GM19397 (cell line): ENCODE data around the gene COL15A1.

Experiments used
- ATAC-seq: cut with Tn5 transposase; IDR thresholded peaks from one replicate; pipeline ENCODE4 v1.9.1; 2021; ENCODE audit warnings: mild to moderate bottlenecking, moderate library complexity; ENCODE audit not compliant: unreplicated experiment

The COL15A1 gene

DNA sequence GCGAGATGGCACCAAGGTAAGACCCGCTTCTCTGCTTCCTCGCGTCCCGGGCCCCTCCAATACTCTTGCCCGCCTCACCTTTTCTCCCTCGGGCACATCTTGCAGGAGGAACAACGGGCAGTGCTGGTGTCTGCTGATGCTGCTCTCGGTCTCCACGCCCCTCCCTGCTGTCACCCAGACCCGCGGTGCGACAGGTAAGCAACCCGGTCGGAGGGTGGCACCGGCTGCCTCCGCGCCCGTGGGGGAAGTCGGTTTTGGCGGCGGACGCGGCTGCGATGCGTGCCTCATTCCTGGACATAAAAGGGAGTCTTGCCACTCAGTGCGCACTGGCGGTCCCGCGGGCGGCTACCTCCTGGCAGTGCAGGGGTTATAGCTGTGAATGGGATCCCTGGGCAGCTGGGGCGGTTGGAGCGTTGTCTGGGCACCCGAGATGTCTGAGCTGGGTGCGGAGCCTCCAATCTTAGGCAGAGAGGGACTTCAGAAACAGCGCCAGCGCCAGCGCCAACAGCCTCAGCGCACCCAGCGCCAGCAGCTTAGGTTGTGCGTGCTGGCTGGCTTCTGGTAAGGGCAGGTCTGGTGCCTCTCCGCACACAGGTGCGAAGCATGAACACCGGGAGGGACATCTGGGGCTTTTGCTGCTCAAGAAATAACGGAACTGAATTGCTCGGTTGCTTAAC is 488 bp downstream of the COL15A1 start:
- ATAC-seq = no peak

DNA sequence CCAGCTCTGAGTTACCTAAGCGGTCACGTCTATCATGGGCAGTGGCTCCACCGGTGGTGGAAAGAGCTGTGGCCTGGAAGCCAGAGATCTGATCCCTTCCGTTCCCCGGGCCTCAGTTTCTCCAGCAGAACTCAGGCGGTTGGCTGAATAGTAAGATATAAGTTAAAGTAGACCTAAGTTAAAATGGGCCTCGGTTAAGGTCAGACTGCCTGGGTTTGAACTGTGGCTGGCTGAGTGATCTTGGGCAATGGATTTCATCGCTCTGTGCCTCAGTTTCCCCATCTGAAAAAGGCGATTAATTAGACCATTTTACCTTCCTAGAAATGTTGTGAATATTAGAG is 997 bp downstream of the COL15A1 start:
- ATAC-seq = no peak

DNA sequence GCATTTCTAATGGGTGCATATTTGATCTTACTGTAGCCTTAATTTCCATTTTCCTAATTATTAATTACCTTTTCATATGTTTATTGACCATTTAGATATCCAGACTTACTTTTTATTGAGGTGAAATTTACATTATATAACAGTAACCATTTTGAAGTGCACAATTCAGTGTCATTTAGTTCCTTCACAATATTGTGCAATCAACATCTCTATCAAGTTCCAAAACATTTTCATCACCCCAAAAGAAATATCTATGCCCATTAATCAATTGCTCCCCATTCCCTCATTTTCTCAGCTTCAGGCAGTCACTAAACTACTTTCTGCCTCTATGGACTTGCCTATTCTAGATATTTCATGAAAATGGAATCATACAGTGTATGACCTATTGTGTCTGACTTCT is 5.9 kb downstream of the COL15A1 start:
- no peak for ATAC-seq

DNA sequence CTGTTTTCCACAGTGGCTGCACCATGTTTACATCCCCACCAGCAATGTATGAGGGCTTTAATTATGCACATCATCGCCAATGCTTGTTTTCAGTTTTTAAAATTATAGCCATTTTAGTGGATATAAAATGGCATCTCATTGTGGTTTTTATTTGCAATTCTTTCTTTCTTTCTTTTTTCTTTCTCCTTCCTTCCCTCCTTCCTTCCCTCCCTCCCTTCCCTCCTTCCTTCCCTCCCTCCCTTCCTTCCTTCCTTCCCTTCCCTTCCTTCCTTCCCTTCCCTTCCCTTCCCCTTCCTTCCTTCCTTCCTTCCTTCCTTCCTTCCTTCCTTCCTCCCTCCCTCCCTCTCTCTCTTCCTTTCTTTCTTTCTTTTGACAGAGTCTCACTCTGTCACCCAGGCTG is 6.6 kb downstream of the COL15A1 start:
- no peak for ATAC-seq

DNA sequence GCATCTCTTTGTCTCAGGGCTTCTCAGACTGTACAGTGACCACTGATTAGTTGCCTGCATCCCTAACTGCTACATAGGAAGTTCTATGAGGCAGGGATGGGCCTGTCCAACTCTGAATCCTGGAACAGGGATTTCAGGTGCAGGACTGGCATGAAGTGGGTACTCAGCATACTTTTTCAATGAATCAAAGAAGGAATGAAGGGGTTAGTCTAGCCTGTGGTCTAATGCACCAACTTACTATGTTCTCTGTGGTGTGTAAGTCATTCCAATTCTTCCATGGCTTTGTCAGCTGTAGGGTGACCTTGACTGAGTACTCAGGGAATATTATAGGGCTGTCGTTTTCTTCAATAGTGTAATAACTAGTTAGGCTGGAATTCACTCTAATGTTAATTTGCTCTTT is 8.3 kb downstream of the COL15A1 start:
- ATAC-seq = no peak

DNA sequence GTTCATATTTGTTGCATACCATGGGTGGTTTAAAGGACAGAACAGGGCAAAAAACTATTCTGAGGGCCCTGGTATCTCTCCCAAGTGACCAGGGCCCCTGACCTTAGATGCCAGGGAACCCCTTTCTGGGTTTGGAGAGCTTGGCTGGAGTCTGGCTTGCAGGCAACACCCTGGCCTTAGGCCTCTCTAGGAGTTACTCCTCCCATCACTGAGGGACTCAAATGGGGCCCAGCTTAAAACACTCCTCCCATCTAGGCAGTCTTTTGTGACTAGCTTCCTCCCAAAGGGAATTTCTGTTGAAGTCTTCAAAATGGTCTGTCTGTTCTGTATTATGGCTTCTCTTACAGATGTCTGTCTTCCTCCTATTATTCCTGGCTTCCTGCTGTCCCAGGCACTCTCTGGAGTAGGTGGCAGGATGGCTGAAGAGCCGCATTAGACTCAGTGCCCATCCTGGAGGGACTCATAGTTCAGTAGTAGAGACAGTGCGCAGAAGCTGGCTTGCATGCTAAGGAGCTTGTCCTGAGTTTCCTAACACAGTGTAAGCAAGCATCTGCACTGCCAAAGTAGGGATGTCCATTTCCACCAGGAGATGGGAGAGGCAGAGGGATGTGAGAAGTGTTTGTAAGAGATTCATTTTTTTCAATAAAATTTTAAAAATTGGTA is 10.0 kb downstream of the COL15A1 start:
- no peak for ATAC-seq

DNA sequence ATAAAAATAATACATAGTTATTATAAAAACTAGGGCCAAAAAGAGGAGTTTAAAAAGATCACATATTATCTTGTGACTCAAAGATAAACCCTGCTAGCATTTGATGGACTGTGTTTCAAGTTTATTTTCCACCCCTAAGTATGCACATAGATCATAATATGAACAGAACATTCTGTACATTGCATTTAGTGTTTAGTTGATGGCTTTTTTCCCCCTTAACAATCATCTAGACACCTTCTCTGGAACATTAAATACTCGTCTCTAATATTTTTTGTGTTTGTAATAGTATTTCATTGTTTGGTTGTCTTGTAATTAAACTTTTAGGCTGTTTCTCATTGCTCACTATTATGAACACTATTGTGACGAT is 10.5 kb downstream of the COL15A1 start:
- no peak for ATAC-seq

DNA sequence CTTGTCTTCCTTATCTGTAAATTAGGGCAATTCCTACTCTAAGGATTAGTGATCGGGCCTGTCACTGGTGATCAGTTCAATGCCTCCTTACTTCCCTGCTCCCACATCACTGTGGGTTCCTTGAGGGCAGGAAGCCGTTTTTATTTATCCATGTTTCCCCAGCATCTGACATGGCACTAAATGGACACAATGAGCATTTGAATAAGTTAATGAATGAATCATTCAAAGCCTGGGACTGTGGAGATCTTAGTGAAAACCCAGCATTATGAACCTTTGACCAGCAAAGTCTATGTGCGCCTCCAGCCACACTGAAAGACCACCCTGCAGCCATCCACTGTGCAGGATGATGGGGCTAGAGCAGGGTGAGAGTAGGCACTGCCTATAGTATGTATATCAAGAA is 11.6 kb downstream of the COL15A1 start:
- ATAC-seq = no peak

DNA sequence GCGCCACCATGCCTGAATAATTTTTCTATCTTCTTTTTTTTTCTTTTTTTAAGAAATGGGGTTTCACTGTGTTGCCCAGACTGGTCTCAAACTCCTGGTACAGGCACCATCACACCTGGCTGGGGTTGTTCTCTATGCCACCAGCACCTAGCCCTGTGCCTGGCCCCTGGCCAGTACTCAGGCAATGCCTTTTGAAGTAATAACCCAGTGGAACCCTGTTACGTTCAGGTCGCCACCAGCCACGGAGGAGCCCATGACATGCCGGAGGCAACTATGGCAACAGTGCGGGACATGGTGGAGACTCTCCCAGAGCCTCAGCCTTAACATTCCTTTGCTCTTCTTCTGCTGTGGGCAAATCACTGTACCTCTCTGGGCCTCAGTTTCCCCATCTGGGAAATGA is 14.1 kb downstream of the COL15A1 start:
- no peak for ATAC-seq

DNA sequence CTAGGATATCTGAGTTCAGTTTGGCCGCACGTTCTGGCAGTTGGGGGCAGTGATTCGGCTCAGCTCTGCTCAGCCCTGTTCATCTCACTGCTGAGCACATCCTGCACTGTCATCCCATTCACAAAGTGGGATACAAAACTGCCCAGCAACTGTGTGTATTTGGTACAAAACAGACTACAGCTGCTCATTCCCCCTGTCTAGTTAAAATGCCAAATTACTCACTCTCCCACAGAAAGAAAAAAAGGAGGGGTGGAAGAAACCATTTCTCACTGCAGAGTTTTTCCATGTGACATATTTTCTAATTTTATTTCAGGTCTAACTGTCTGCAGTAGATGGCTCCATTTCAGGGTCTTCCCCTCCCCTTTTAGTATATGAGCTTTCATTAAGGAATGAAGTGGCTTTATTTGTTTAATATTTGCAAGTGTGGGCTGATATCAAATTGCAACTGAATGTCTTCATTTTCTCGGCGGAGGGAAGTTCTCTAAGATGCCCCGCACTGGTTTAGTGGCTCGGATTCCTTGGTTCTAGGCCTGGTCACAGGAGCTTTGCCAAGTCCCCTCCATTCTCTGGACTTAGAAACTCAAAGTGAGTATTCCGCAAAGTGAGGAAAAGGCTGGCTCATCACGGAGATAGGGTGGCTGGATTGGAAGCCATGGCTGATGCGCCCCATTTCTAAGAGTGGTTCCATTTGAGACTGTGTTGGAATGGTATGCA is 14.7 kb downstream of the COL15A1 start:
- ATAC-seq = no peak

DNA sequence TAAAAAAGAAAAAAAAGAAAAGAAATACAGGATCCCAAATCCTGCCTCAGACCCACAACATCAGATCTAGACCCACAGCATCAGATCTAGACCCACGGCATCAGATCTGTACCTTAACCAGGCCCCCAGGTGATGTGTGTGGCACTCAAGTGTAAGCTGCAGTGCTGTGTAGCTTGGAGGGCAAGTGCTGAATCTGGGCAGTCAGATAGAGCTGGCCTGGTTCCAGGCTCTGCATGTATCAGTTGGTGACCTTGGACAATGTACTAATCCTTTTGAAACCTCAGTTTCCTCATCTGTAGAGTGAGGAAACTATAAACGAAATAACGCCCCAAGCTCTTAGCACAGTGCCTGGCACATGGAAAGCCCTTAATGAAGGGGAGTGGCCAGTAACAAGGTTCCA is 16.7 kb downstream of the COL15A1 start:
- ATAC-seq = no peak

DNA sequence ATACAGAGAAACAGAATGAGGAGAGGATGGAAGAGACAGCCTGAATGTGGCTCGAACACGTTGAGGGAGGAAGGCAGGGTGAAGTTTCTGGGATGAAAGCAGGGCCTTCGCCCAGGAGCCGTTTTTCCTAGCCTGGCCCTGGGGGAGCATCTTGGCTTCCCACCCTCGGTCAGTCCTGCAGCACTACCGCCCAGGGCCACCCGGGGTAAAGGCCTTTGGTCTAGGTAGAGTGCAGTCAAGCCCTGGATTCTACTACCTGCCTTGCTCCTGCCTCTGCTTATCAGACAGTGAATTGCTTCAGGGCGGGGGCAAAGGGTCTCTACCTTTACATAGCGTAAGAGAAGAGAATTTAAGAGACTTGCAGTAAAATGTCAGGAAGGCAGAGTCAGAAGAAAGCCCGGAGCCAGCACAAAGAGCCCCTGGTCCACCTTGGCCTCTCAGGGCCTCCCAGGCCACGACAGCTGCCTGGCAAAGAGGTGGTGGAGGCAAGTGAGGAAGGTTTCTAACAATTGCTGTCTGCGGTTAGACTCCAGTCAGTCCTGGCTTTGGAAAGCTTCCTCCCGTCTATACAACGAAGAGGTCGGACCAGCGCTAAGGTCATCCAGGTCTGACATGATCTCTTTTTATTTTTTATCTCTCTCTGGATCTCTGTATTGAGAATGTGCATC is 17.9 kb downstream of the COL15A1 start:
- no peak for ATAC-seq

DNA sequence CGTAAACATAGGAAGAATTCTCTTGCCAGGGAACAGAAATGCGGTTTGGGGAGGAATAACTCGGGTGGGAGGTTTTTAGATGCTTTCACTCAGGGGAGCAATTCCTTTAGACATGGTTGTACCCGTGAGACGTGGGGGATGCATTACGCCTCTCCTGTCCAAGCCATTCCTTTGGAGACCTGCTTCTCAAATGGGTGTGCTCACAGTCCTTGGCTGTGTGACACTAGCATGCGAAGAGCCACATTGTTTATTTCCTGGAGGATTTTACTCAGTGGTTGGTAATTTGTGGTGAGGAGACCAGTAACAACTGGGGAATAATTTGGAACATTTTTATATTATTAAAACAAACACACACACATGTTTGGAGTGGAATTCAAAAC is 18.5 kb downstream of the COL15A1 start:
- ATAC-seq = no peak

DNA sequence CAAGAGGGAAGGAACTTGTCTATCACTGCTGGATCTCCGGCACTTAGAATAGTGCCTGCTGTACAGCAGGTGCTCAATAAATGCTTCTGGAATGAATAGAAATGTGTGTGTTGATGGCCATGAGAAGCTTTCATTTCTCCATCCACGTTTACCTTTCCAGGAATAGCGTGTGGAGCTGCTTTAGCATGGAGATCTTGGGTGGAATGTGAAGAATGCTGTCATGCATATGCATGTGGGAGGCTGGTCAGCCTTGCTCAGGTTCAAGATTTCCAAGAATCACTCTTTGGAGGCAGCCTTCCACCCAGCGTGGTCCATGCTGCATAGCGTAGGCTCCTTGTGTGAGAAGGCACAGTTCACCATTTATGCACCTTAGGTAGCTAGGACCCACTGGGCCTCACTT is 19.2 kb downstream of the COL15A1 start:
- ATAC-seq = no peak

DNA sequence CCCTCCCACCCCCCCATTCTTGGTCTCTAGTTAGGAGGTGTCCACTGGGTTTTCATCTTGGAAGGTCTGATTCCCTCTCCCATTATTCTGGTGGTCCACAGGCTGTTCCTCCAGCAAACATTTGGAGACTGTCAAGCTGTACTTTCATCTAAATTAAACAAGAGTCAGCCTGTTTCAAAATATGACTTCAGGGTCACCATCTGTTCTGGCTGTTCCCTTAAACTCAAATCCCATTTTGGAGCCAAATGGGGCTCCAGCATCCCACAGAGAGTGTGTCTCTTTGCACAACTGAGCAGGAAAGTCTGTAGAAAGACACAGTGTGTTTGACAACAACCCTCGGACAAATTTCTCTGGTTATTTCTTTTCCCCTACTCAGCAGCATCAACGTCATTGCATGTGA is 20.5 kb downstream of the COL15A1 start:
- no peak for ATAC-seq

DNA sequence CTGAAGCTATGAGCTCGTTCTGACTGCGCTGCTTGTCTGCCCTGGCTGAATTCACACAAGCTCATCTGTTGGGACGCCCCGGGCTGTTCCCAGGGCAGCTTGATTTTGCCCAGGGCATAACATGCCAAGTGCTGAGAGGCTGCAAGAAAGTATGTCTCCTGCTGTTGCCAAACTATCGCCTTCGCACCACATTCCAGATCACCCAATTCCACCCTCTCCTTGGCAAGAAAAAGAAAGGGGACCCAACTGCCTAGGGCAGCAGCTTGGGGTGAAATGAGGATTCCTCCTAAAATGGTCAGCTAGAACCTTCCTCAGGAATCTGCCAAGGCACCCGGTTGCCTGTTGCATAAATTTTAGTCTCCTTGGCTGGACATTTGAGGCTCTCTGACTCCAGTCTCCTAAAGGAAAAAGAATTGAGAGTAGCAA is 21.2 kb downstream of the COL15A1 start:
- no peak for ATAC-seq

DNA sequence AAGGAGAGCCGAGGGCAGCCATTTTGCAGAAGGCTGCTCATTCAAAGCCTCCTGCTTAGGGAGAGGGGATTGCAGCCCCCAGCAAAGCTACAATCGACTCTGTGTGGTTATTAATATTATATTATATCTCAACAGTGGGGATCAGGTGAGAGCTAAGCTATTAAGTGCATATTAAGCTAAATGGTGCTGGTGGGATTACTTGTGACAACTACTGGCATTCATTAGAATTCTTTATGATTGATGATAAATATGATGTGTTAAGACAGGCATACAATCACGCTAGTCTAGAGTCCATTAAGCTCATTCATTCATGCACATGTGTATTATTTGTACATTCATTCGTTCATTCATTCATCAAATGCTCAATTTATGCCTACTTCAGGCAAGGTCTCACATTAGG is 23.0 kb downstream of the COL15A1 start:
- no peak for ATAC-seq

DNA sequence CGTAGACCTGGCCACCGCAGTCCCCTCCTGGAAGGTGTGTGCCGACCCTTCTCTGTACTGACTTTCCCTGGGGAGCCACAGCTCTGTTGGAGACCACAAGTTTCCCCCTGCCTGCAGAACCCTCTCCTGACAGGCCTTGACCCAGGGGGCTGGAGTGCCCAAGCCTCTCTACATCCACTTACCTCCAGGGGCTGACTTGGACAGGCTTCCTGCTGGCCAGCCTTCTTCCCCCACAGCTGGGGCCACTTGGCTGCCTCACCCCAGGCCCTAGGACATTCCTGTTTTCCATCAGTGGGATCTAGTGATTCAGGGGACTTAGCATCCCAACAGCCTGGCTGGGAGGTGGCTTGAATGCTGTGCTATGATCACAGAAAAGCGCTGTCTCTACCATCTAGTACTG is 23.6 kb downstream of the COL15A1 start:
- ATAC-seq = no peak

DNA sequence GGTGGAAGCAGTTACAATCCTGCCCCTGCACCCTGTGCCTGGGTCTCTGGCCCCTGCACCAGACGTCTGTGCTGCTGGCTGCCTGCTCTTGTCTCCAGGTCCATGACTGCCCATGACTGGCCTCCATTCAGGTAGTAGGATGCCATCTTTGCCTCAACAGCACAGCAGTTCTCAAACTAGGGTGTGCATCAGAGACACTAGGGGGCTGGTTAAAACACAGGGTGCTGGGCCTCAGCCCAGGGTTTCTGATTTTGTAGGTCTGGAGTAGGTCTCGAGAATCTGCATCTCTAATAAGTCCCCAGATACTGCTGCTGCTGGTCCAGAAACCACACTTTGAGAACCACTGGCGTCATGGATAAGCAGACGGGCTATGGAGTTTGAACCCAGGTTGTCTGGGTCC is 24.0 kb downstream of the COL15A1 start:
- ATAC-seq = no peak

DNA sequence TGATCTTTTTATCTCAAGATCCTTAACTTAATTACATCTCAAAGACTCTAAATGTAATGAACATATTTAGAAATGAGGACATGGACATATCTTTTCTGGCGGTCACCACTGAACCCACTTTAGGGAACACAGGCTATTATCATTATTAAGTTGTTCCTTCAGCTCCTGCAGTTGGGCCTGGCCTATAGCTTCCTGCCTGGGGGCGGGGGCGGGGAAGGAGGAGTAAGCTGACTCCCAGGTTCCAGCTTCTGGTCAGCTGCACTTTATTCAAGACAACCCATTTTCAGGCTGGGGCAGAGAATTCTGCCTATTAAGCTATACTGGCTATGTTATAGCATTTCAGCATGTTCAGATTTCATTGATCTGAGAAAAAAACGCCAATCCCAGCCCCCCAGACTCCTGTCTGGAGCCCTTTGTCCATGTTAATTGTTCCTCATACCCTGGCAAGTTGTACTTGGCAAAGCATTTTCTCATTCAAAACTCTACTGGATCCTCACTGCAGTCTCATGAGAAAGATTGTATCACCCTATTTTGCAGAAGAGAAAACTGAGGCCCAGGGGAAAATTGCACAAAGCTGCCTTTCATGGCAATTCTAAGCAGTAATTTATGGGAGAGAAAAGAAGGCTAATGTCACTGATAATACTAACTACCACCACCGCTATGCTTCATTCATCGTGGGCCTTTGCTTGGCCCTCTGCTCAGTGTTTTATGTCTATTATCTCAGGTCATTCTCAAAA is 25.1 kb downstream of the COL15A1 start:
- ATAC-seq = no peak

DNA sequence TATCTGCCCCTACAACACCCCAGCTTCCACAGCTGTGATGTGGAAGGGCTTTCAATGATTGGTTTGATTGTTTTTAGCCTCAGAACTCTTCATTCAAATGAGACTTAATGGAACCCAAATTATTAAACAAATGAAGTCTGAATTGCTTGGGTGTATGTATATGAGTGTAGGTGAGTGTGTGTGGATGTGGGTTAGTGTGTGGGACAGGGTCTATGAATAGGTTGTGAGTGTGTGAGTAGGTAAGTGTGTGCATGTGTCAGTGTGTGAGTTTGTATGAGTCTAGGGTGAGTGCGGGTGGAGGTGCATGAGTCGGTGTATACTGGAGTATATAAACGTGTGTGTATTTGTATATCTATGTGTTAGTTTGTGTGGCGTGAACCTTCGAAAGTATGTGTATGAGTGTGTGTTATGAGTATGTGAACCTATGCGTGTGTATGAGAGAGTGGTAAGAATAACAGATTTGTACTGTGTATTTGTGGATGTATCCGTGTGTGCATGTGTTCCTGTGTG is 26.9 kb downstream of the COL15A1 start:
- ATAC-seq = no peak
